ENCODE data around the gene LRRC27. TPM values are rescaled to one million over a fixed set of nuclear protein-coding genes. Genes with fewer than 3 reads are reported as not detected.

LRRC27 gene
- polyA plus RNA-seq, 2 donors: 2.3 to 2.6 TPM

DNA sequence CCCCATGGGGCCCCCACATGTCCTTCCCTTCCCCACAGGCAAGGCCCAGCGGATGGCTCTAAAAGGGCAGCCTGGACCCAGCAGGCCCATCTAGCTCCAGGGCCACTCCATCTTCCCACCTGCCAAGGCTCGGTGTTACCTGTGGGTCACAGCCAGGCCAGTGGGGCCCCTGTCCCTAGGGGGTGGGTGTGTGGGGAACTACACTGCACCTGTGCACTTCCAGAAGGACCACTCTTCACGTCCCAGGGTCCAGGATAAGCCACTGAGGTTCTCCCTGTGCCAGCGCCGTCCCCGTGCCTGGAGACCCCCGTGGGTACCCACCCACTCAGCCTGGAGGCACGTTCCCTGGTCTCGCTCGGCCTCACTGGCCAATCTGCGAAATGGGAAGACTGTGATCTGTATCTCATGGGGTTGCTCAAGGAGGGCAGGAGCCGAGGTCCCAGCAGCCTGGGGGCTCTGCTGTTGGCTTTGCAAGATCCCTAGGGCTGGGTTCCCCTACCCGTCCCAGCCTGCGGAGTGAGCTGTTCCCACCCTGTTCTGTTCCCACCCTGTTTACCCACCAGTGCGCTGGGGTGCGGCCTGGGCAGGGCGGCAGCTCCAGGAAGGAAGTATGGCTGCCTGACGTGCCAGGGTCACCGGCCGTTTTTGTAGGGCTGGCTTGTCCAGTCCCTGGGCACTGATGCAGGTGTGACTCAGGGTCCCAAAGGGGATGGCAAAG, 69.6 kb downstream of the LRRC27 start:
- Histone ChIP-seq H3K27me3 (ENCODE audit: control insufficient read depth in 1 of 2, insufficient read depth in 2 of 2, low read length in 2 of 2) (no peaks in the 10 kb centered on the region), H3K9me3 (ENCODE audit: control insufficient read depth in 2 of 2, insufficient read depth in 1 of 2, low read depth in 1 of 2, low read length in 1 of 2) (no peaks in the 10 kb centered on the region), H3K4me1 (ENCODE audit: control insufficient read depth in 2 of 2, insufficient read depth in 2 of 2, low read length in 1 of 2) (peaks cover 8 to 45% of the 10 kb centered on the region in 2 donors), H3K36me3 (ENCODE audit: control insufficient read depth in 2 of 2, insufficient read depth in 2 of 2, low read length in 1 of 2) (peaks cover 4 to 28% of the 10 kb centered on the region in 2 donors), H3K27ac (ENCODE audit: low read depth in 2 of 2, low read length in 1 of 2) (peak overlapping the region; percentile 52 to 73), H3K4me3 (ENCODE audit: low read depth in 1 of 2, low read length in 2 of 2) (peak overlapping the region; percentile 3 to 28)
- WGBS, 2 donors: 66 to 71% methylated on average over 20 of the region's 20 CpGs

DNA sequence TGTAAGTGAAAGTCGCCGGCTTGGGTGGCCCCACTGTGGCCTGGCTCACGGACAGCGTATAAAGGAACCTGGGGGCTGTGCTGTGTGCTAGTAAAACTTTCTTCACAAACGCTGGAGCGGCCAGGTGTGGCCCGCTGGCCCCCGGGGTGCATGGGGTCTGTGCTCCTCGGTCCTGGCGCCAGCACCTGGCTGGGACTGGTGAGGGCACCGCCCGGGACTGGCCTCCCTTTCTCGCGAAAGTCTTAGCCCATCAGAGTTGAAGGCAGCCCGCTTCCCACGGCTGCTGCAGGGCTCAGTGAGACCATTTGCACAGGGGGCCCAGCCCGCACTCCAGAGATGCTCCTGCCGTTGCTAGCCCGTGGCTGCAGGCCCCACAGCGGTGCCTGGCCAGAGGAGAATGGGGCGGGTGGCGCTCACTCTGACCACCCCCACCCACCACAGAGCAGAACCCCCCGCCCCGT, 70.8 kb downstream of the LRRC27 start:
- 86 to 89% methylated on average over 23 to 24 of the region's 24 CpGs for WGBS, 2 donors
- Histone ChIP-seq H3K27me3 (ENCODE audit: control insufficient read depth in 1 of 2, insufficient read depth in 2 of 2, low read length in 2 of 2) (no peaks in the 10 kb centered on the region), H3K27ac (ENCODE audit: low read depth in 2 of 2, low read length in 1 of 2) (peak overlapping the region; percentile 11 to 60), H3K36me3 (ENCODE audit: control insufficient read depth in 2 of 2, insufficient read depth in 2 of 2, low read length in 1 of 2) (peaks cover 4 to 38% of the 10 kb centered on the region in 2 donors), H3K4me1 (ENCODE audit: control insufficient read depth in 2 of 2, insufficient read depth in 2 of 2, low read length in 1 of 2) (peaks cover 17 to 55% of the 10 kb centered on the region in 2 donors), H3K4me3 (ENCODE audit: low read depth in 1 of 2, low read length in 2 of 2) (no peak overlapping the region), H3K9me3 (ENCODE audit: control insufficient read depth in 2 of 2, insufficient read depth in 1 of 2, low read depth in 1 of 2, low read length in 1 of 2) (no peaks in the 10 kb centered on the region)

DNA sequence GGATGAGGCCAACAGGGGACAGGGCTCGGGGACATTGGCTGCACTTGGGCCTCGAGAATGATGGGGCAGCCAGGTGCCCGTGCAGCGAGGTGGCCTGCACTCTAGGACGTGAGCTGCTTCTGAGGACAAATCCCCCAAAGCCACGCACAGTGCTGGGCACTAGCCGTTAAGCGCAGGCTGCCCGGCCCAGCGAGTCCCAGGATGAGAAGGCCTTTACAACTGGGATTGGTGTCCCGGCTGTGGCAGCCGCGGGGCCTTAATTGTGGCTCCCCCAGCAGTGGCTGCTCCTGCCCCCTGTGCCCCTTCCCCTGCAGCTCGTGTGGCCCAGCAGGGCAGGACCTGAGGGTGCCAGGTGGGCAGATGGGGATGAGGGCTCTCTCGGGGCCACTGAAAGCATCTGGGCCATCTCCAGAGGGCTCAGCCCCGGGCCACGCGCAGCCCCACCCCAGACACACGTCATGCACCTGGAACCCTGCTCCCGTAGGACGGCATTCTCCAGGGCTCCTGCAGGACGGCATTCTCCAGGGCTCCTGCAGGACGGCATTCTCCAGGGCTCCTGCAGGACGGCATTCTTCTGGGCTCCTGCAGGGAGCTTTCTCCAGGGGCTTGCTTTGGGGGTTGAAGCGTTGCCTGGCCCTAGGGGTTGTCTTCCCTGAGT, 71.6 kb downstream of the LRRC27 start:
- H3K9me3 ChIP-seq (ENCODE audit: control insufficient read depth in 2 of 2, insufficient read depth in 1 of 2, low read depth in 1 of 2, low read length in 1 of 2): no peaks in the 10 kb centered on the region
- peak overlapping the region; percentile 18 to 27 for H3K27ac ChIP-seq (ENCODE audit: low read depth in 2 of 2, low read length in 1 of 2)
- peak overlapping the region in 1 of 2 donors; percentile 9 for H3K4me3 ChIP-seq (ENCODE audit: low read depth in 1 of 2, low read length in 2 of 2)
- 66 to 74% methylated on average over 25 of the region's 25 CpGs for WGBS, 2 donors
- peaks cover 4 to 40% of the 10 kb centered on the region in 2 donors for H3K36me3 ChIP-seq (ENCODE audit: control insufficient read depth in 2 of 2, insufficient read depth in 2 of 2, low read length in 1 of 2)
- no peaks in the 10 kb centered on the region for H3K27me3 ChIP-seq (ENCODE audit: control insufficient read depth in 1 of 2, insufficient read depth in 2 of 2, low read length in 2 of 2)
- peaks cover 17 to 57% of the 10 kb centered on the region in 2 donors for H3K4me1 ChIP-seq (ENCODE audit: control insufficient read depth in 2 of 2, insufficient read depth in 2 of 2, low read length in 1 of 2)

DNA sequence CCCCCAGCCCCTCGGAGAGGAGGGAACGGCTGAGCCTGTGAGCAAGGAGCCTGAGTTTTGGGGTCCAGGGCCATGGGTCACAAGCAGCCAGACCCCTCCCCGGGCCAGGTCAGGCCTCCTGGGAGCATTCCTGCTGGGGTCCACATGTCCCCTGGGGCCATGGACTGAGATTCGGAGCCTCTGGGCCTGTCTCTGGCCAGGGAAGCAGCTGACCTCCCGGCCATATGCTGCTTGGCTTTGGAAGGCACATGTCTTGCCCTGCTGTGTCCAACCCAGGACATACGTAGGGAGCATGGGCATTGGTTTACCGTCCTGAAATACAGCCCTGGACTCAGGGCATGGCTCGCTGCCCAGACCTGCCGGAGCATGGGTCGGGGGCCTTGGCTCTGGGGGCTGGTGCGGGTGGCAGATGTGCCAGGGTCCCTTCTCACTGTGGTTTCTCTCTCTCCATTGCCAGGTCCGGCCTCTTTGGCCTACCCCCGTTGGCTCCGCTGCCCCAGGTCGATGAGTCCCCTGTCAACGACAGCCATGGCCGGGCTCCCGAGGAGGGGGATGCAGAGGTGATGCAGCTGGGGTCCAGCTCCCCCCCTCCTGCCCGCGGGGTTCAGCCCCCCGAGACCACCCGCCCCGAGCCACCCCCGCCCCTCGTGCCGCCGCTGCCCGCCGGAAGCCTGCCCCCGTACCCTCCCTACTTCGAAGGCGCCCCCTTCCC, 72.3 kb downstream of the LRRC27 start:
- H3K27me3 ChIP-seq (ENCODE audit: control insufficient read depth in 1 of 2, insufficient read depth in 2 of 2, low read length in 2 of 2): no peaks in the 10 kb centered on the region
- peaks cover 17 to 61% of the 10 kb centered on the region in 2 donors for H3K4me1 ChIP-seq (ENCODE audit: control insufficient read depth in 2 of 2, insufficient read depth in 2 of 2, low read length in 1 of 2)
- H3K27ac ChIP-seq (ENCODE audit: low read depth in 2 of 2, low read length in 1 of 2): peak overlapping the region; percentile 18 to 27

DNA sequence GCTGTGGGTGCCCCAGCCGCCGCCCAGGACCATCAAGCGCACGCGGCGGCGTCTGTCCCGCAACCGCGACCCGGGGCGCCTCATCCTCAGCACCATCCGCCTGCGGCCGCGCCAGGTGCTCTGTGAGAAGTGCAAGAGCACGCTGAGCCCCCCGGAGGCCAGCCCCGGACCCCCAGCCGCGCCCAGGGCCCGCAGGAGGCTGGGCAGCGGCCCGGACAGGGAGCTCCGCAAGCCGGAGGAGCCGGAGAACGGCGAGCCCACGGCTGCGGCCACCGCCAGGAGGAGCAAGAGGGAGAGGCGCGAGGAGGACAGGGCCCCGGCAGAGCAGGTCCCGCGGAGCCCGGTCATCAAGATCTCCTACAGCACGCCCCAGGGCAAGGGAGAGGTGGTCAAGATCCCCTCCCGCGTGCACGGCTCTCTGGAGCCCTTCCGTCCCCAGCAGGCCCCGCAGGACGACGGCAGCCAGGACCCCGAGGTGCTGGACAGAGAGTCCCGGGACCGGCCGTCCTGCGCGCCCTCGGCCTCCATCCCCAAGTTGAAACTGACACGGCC, 73.0 kb downstream of the LRRC27 start:
- H3K36me3 ChIP-seq (ENCODE audit: control insufficient read depth in 2 of 2, insufficient read depth in 2 of 2, low read length in 1 of 2): peaks cover 4 to 41% of the 10 kb centered on the region in 2 donors
- H3K27me3 ChIP-seq (ENCODE audit: control insufficient read depth in 1 of 2, insufficient read depth in 2 of 2, low read length in 2 of 2): no peaks in the 10 kb centered on the region
- whole genome bisulfite sequencing, 2 donors: 91 to 92% methylated on average over 54 of the region's 54 CpGs
- H3K9me3 ChIP-seq (ENCODE audit: control insufficient read depth in 2 of 2, insufficient read depth in 1 of 2, low read depth in 1 of 2, low read length in 1 of 2): no peaks in the 10 kb centered on the region
- peaks cover 14 to 59% of the 10 kb centered on the region in 2 donors for H3K4me1 ChIP-seq (ENCODE audit: control insufficient read depth in 2 of 2, insufficient read depth in 2 of 2, low read length in 1 of 2)
- no peak overlapping the region for H3K4me3 ChIP-seq (ENCODE audit: low read depth in 1 of 2, low read length in 2 of 2)
- no peak overlapping the region for H3K27ac ChIP-seq (ENCODE audit: low read depth in 2 of 2, low read length in 1 of 2)

More for the DNA sequence above, 72.3 kb downstream of the LRRC27 start:
- WGBS, 2 donors: 80 to 88% methylated on average over 30 to 32 of the region's 32 CpGs
- Histone ChIP-seq H3K4me3 (ENCODE audit: low read depth in 1 of 2, low read length in 2 of 2) (no peak overlapping the region), H3K36me3 (ENCODE audit: control insufficient read depth in 2 of 2, insufficient read depth in 2 of 2, low read length in 1 of 2) (peaks cover 4 to 44% of the 10 kb centered on the region in 2 donors), H3K9me3 (ENCODE audit: control insufficient read depth in 2 of 2, insufficient read depth in 1 of 2, low read depth in 1 of 2, low read length in 1 of 2) (no peaks in the 10 kb centered on the region)

DNA sequence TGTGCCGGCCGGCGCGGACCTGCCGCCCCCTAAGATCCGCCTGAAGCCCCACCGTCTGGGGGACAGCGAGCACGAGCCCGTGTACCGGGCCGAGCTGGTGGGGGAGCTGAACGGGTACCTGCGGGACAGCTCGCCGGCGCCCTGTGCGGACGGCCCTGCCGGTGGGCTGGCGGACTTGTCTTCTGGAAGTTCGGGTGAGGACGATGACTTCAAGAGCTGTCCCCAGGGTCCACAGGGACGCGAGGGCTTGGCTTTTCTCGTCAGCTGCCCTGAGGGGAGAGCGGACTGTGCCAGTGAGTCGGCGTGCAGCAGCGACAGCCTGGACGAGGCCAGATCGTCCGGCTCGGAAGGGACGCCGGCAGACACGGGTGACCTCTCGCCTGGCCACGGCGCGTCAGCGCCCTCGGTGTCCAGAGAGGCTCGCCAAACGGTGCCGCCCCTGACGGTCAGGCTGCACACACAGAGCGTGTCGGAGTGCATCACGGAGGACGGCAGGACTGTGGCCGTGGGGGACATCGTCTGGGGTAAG, 73.5 kb downstream of the LRRC27 start:
- WGBS, 2 donors: 95% methylated on average over 53 of the region's 53 CpGs
- Histone ChIP-seq H3K4me1 (ENCODE audit: control insufficient read depth in 2 of 2, insufficient read depth in 2 of 2, low read length in 1 of 2) (peaks cover 14 to 54% of the 10 kb centered on the region in 2 donors), H3K27me3 (ENCODE audit: control insufficient read depth in 1 of 2, insufficient read depth in 2 of 2, low read length in 2 of 2) (no peaks in the 10 kb centered on the region), H3K27ac (ENCODE audit: low read depth in 2 of 2, low read length in 1 of 2) (no peak overlapping the region), H3K4me3 (ENCODE audit: low read depth in 1 of 2, low read length in 2 of 2) (no peak overlapping the region), H3K9me3 (ENCODE audit: control insufficient read depth in 2 of 2, insufficient read depth in 1 of 2, low read depth in 1 of 2, low read length in 1 of 2) (no peaks in the 10 kb centered on the region), H3K36me3 (ENCODE audit: control insufficient read depth in 2 of 2, insufficient read depth in 2 of 2, low read length in 1 of 2) (peaks cover 4 to 43% of the 10 kb centered on the region in 2 donors)

DNA sequence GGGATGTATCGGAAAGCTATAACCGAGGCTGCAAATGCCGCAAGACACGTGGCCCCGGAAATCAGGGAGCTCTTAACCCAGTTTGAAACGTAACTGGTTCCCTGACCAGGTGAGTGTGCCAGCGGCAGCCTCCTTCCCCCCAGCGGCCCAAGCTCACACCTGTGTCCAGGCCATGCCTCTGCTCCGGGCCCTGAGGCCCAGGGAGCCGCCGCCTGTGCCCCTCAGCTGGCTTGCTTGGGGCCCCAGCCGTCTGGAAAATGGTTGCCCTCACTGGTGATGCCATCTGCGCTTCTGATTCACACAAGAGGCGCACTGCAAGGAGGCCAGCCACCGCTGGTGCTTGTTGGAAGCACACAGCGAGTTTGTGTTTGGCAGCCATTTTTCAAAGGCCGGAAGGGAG, 74.2 kb downstream of the LRRC27 start:
- Histone ChIP-seq H3K27me3 (ENCODE audit: control insufficient read depth in 1 of 2, insufficient read depth in 2 of 2, low read length in 2 of 2) (no peaks in the 10 kb centered on the region), H3K27ac (ENCODE audit: low read depth in 2 of 2, low read length in 1 of 2) (peak overlapping the region in 1 of 2 donors; percentile 11), H3K4me1 (ENCODE audit: control insufficient read depth in 2 of 2, insufficient read depth in 2 of 2, low read length in 1 of 2) (peaks cover 14 to 57% of the 10 kb centered on the region in 2 donors), H3K9me3 (ENCODE audit: control insufficient read depth in 2 of 2, insufficient read depth in 1 of 2, low read depth in 1 of 2, low read length in 1 of 2) (no peaks in the 10 kb centered on the region), H3K4me3 (ENCODE audit: low read depth in 1 of 2, low read length in 2 of 2) (no peak overlapping the region), H3K36me3 (ENCODE audit: control insufficient read depth in 2 of 2, insufficient read depth in 2 of 2, low read length in 1 of 2) (peaks cover 4 to 45% of the 10 kb centered on the region in 2 donors)
- 86 to 87% methylated on average over 17 of the region's 17 CpGs for WGBS, 2 donors

DNA sequence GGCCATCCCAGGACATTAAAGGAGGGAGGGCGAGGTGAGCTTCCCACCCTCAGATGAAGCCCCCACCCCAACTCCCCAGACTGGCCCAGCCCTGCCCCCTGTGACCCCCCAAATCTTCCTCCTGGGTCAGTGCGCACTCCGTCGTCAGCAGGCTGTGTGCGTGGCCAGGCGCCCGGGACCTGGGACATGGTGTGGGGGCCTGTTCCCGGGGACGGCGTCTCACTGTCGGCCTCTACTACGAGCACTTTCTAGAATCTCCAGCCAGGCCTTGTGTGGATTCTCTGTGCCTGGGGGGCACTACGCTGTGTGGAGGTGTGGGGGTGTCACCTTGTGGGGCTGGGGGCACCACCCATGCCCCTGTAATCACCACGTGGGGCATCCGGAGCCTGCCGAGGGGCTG, 74.8 kb downstream of the LRRC27 start:
- Histone ChIP-seq H3K4me1 (ENCODE audit: control insufficient read depth in 2 of 2, insufficient read depth in 2 of 2, low read length in 1 of 2) (peaks cover 12 to 54% of the 10 kb centered on the region in 2 donors), H3K27ac (ENCODE audit: low read depth in 2 of 2, low read length in 1 of 2) (peak overlapping the region; percentile 91 to 92), H3K36me3 (ENCODE audit: control insufficient read depth in 2 of 2, insufficient read depth in 2 of 2, low read length in 1 of 2) (peaks cover 4 to 45% of the 10 kb centered on the region in 2 donors), H3K27me3 (ENCODE audit: control insufficient read depth in 1 of 2, insufficient read depth in 2 of 2, low read length in 2 of 2) (no peaks in the 10 kb centered on the region), H3K4me3 (ENCODE audit: low read depth in 1 of 2, low read length in 2 of 2) (peak overlapping the region in 1 of 2 donors; percentile 20), H3K9me3 (ENCODE audit: control insufficient read depth in 2 of 2, insufficient read depth in 1 of 2, low read depth in 1 of 2, low read length in 1 of 2) (no peaks in the 10 kb centered on the region)
- WGBS, 2 donors: 85 to 95% methylated on average over 16 of the region's 16 CpGs

DNA sequence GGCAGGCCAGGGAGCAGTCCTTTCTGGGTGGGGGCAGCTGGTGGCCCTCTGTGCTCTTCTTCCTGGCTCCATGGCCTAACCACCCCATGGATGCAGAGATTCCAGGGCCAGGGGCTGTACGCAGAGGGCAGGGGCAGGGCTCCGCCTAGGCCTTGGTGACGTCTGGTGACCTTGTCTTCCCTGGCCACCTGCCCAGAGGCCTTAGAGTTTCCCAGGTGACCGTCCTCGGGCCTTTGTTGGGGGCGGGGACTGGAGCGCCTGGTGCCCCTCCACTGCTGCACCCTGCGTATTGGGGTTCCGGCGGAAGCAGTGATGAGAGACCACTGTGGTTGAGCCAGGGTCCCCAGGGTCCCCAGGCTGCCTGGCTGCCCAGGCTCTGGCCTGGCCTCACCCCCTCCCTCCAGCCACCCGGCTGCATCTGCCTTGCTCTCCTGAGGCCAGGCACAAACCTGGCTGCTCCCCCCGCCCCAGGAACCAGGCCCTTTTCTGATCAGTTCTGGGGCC, 75.3 kb downstream of the LRRC27 start:
- no peaks in the 10 kb centered on the region for H3K9me3 ChIP-seq (ENCODE audit: control insufficient read depth in 2 of 2, insufficient read depth in 1 of 2, low read depth in 1 of 2, low read length in 1 of 2)
- H3K4me3 ChIP-seq (ENCODE audit: low read depth in 1 of 2, low read length in 2 of 2): peak overlapping the region; percentile 17 to 25
- H3K36me3 ChIP-seq (ENCODE audit: control insufficient read depth in 2 of 2, insufficient read depth in 2 of 2, low read length in 1 of 2): peaks cover 4 to 41% of the 10 kb centered on the region in 2 donors
- WGBS, 2 donors: 43 to 56% methylated on average over 10 to 12 of the region's 12 CpGs
- peak overlapping the region; percentile 91 to 92 for H3K27ac ChIP-seq (ENCODE audit: low read depth in 2 of 2, low read length in 1 of 2)
- H3K27me3 ChIP-seq (ENCODE audit: control insufficient read depth in 1 of 2, insufficient read depth in 2 of 2, low read length in 2 of 2): no peaks in the 10 kb centered on the region
- H3K4me1 ChIP-seq (ENCODE audit: control insufficient read depth in 2 of 2, insufficient read depth in 2 of 2, low read length in 1 of 2): peaks cover 17 to 54% of the 10 kb centered on the region in 2 donors
